HepG2 (cell line): Measurements from ENCODE around the gene CA11. TPM values are rescaled to one million over a fixed set of nuclear protein-coding genes. Genes with fewer than 3 reads are reported as not detected.

Experiments
- ARID4A ChIP-seq: sonication (generic); formaldehyde crosslinking; IDR thresholded peaks from 2 replicates; pipeline ENCODE4 v1.5.0; 2020; ENCODE audit warnings: mild to moderate bottlenecking, missing genetic modification reagents, borderline replicate concordance
- BATF2 ChIP-seq: sonication (generic); formaldehyde crosslinking; IDR thresholded peaks from 2 replicates; pipeline ENCODE4 v1.8.0; 2022; ENCODE audit warnings: mild to moderate bottlenecking, missing genetic modification reagents, moderate library complexity
- DNMT3B ChIP-seq: conservative IDR thresholded peaks from 2 replicates; pipeline ENCODE4 v1.6.1; 2016; ENCODE audit warnings: missing biosample characterization, control low read depth
- GFI1 ChIP-seq: sonication (generic); formaldehyde crosslinking; IDR thresholded peaks from 2 replicates; pipeline ENCODE4 v1.5.0; 2020; ENCODE audit warnings: missing genetic modification reagents, mild to moderate bottlenecking, borderline replicate concordance
- HMGA1 ChIP-seq: sonication (generic); formaldehyde crosslinking; conservative IDR thresholded peaks from 2 replicates; pipeline ENCODE4 v1.4.0; 2020; ENCODE audit warnings: missing genetic modification reagents
- HNF4G ChIP-seq, 2 experiments: sonication (generic) in 1 of 2; formaldehyde crosslinking in 1 of 2; IDR thresholded peaks; 2 replicates each; pipeline versions ENCODE4 v1.4.0 to v1.6.1; 2011 to 2020; ENCODE audit warnings: borderline replicate concordance in 2 of 2, low read depth in 2 of 2, mild to moderate bottlenecking in 2 of 2, low read length in 1 of 2, missing genetic modification reagents in 1 of 2, moderate library complexity in 1 of 2
- MED13 ChIP-seq: sonication (generic); formaldehyde crosslinking; IDR thresholded peaks from 2 replicates; pipeline ENCODE4 v1.5.0; 2020; ENCODE audit warnings: missing genetic modification reagents
- MEF2D ChIP-seq: sonication (generic); formaldehyde crosslinking; IDR thresholded peaks from 2 replicates; pipeline ENCODE4 v1.5.1; 2020; ENCODE audit warnings: mild to moderate bottlenecking, missing genetic modification reagents
- MTF1 ChIP-seq: sonication (generic); formaldehyde crosslinking; IDR thresholded peaks from 2 replicates; pipeline ENCODE4 v1.5.0; 2020; ENCODE audit warnings: missing genetic modification reagents
- NFIC ChIP-seq: IDR thresholded peaks from 2 replicates; pipeline ENCODE4 v1.6.1; 2012; ENCODE audit warnings: mild to moderate bottlenecking, low read length, inconsistent platforms
- PBX2 ChIP-seq: IDR thresholded peaks from 2 replicates; pipeline ENCODE4 v1.6.1; 2016; ENCODE audit warnings: control low read depth
- PLRG1 ChIP-seq: fragments of 450-650 bp; conservative IDR thresholded peaks from 2 replicates; pipeline ENCODE4 v1.6.1; 2016
- SAP130 ChIP-seq: IDR thresholded peaks from 2 replicates; pipeline ENCODE4 v1.6.1; 2016; ENCODE audit warnings: low read depth
- SIN3B ChIP-seq: fragments of 150-350 bp; IDR thresholded peaks from 2 replicates; pipeline ENCODE4 v1.6.1; 2014; ENCODE audit warnings: low read length
- SNAI1 ChIP-seq: sonication (generic); formaldehyde crosslinking; IDR thresholded peaks from 2 replicates; pipeline ENCODE4 v1.5.0; 2020; ENCODE audit warnings: mild to moderate bottlenecking, missing genetic modification reagents, borderline replicate concordance
- TCF7 ChIP-seq: sonication (generic); IDR thresholded peaks from 2 replicates; pipeline ENCODE4 v1.6.1; 2016; ENCODE audit warnings: antibody characterized with exemption, low read depth
- TEAD2 ChIP-seq: sonication (generic); formaldehyde crosslinking; IDR thresholded peaks from 2 replicates; pipeline ENCODE4 v1.9.0; 2021; ENCODE audit warnings: missing genetic modification reagents
- THAP11 ChIP-seq: IDR thresholded peaks from 2 replicates; pipeline ENCODE4 v1.6.1; 2016; ENCODE audit warnings: missing biosample characterization, missing genetic modification reagents
- ZBTB26 ChIP-seq: IDR thresholded peaks from 2 replicates; pipeline ENCODE4 v1.6.1; 2016; ENCODE audit warnings: missing compliant biosample characterization, missing genetic modification reagents, borderline replicate concordance
- ZFY ChIP-seq: sonication (generic); formaldehyde crosslinking; IDR thresholded peaks from 2 replicates; pipeline ENCODE4 v1.4.0; 2020; ENCODE audit warnings: missing genetic modification reagents
- ZNF143 ChIP-seq: sonication (generic); formaldehyde crosslinking; IDR thresholded peaks from 2 replicates; pipeline ENCODE4 v1.4.0; 2020; ENCODE audit warnings: missing genetic modification reagents
- ZNF296 ChIP-seq: sonication (generic); formaldehyde crosslinking; conservative IDR thresholded peaks from 2 replicates; pipeline ENCODE4 v1.5.0; 2020; ENCODE audit warnings: mild to moderate bottlenecking, missing genetic modification reagents
- ZNF572 ChIP-seq: sonication (generic); formaldehyde crosslinking; IDR thresholded peaks from 2 replicates; pipeline ENCODE4 v1.5.1; 2020; ENCODE audit warnings: mild to moderate bottlenecking, missing genetic modification reagents
- ZNF709 ChIP-seq: sonication (generic); formaldehyde crosslinking; IDR thresholded peaks from 2 replicates; pipeline ENCODE4 v1.5.0; 2020; ENCODE audit warnings: mild to moderate bottlenecking, missing genetic modification reagents
- ZSCAN22 ChIP-seq: sonication (generic); formaldehyde crosslinking; IDR thresholded peaks from 2 replicates; pipeline ENCODE4 v1.4.0; 2020; ENCODE audit warnings: mild to moderate bottlenecking, missing genetic modification reagents
- ZSCAN29 ChIP-seq: sonication (generic); formaldehyde crosslinking; conservative IDR thresholded peaks from 2 replicates; pipeline ENCODE4 v1.4.0; 2020; ENCODE audit warnings: mild to moderate bottlenecking, missing genetic modification reagents
- polyA plus RNA-seq, 8 experiments: library from polyadenylated mRNA; depleted of rRNA in 3 of 8; stranded (reverse) in 7 of 8; unstranded in 1 of 8; fragments of >200 nt; fragmentation: Illumina TruSeq in 4 of 8; extraction: Trizol in 4 of 8; gene quantifications; 2 replicates each; pipeline versions ENCODE4 v1.2.1 to v1.2.3, GENCODE V29; 2011 to 2016; ENCODE audit warnings: low read depth in 4 of 8, missing spikeins in 1 of 8, mixed read lengths in 1 of 8; ENCODE audit not compliant: insufficient read depth in 1 of 8
- total RNA-seq, 5 experiments: library from RNA; depleted of rRNA; stranded (reverse); fragments of >200 nt; fragmentation: Illumina TruSeq; extraction: Trizol; gene quantifications; 2 replicates each; pipeline ENCODE4 v1.2.3, GENCODE V29; 2016; ENCODE audit warnings: low read depth in 1 of 5

CA11 gene
- total and polyA plus RNA-seq, 2 of the 13 experiments (the other 11 are each of a cell fraction or from before 2014, with no cell fraction given): 0.41 to 0.58 TPM

- TF ChIP-seq ZBTB26 (CRISPR knock-in tag) (no peak), ZNF296 (CRISPR knock-in tag) (no peak), SAP130 (no peak), ZSCAN29 (CRISPR knock-in tag) (no peak), ZNF572 (CRISPR knock-in tag) (no peak), BATF2 (CRISPR knock-in tag) (no peak), ZFY (CRISPR knock-in tag) (no peak; the same call in 1 of the 2 replicates), MEF2D (CRISPR knock-in tag) (0 out of 2 replicates have a peak, but pooled peaks have one; percentile 6), GFI1 (CRISPR knock-in tag) (no peak), MTF1 (CRISPR knock-in tag) (no peak), TCF7 (no peak), ARID4A (no peak), HMGA1 (CRISPR knock-in tag) (no peak), PBX2 (CRISPR knock-in tag) (no peak), MED13 (CRISPR knock-in tag) (no peak; the same call in 1 of the 2 replicates), ZSCAN22 (CRISPR knock-in tag) (no peak), THAP11 (CRISPR knock-in tag) (no peak), SIN3B (no peak), DNMT3B (CRISPR knock-in tag) (no peak), ZNF143 (CRISPR knock-in tag) (no peak), ZNF709 (CRISPR knock-in tag) (no peak), SNAI1 (CRISPR knock-in tag) (no peak), PLRG1 (no peak), NFIC (no peak), HNF4G (IDR thresholded peaks at IDR 0.05; ENCODE audit: borderline replicate concordance, low read depth, low read length) (no peak), HNF4G (CRISPR knock-in tag; IDR thresholded peaks at IDR 0.05; ENCODE audit: borderline replicate concordance, low read depth) (no peak), TEAD2 (CRISPR knock-in tag) (no peak)
These were observed 9.0 kb downstream of the CA11 start, which contains the start of gene DBP (continued) for GRCh38 chr19:48636859-48637448.
